Hematopoietic multipotent progenitor cell treated with erythropoietin and hydrocortisone succinate and interleukin-3 and kit ligand, for 6 days (in vitro differentiated cells): ENCODE data around the gene RAB40C.

Experiments used
- DNase-seq: peaks from one replicate; pipeline ENCODE4 v3.0.0-alpha.2; 2015

Gene RAB40C

DNA sequence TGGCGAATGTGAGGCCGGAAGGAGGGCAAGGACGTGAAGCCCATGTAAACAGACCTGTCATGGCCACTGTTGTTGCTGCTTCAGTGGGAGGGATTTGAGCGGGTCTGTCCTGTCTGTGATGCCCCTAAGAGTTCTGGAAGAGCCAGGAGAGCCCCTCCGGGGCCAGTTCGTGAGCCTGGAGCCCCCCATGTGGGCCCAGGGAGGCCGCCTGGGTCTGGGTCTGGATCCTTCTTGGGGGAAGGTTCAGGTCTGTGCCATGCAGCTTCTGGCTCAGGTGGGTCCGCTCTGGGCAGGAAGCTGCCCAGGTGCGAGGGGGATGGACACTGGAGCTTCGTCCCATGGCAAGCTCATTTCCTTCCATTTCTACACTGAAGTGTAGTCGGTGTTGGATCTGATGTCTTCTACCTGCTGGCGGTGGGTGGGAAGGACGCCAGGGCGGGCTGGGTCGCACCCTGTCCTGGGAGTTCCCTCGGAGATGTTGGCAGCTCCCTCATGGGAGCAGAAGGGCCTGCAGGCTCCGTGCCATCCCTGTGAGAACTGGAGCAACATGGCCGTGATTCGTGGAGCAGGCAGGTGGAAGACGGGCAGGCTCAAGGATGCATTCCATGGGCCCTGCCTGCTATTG lies 29.7 kb downstream of the RAB40C start:
- DNase-seq: no peak

- no peak for DNase-seq
Measured at GRCh38 chr16:620700-621525, 31.0 kb downstream of the RAB40C start.

DNA sequence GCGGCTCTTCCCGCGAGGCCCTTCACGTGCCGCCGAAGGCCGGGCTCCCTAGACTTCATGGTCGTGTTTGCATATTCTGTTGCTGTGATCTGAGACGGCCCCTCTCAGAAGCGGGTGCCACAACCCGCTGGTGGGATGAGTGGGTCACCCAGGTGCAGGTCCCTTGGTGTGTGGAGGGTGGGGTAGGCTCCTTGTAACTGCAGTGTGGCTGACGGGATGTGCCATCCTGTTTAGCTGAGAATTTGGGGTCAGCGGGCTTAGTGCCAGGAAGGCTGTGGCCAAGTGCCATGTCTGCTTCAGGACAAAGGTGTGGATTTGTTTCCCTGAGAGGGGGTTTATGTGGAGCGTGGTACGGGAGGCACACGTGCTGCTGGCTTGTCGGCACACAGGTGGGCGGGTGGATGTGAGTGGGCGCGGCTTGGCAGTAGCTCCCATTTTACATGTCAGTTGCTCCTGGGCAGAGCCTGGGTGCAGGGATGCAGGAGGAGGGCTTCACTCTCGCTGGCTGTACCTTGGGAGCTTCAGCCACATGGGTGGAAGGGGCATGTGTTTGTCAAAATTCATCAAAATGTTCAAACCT lies 31.8 kb downstream of the RAB40C start:
- DNase-seq: no peak

DNA sequence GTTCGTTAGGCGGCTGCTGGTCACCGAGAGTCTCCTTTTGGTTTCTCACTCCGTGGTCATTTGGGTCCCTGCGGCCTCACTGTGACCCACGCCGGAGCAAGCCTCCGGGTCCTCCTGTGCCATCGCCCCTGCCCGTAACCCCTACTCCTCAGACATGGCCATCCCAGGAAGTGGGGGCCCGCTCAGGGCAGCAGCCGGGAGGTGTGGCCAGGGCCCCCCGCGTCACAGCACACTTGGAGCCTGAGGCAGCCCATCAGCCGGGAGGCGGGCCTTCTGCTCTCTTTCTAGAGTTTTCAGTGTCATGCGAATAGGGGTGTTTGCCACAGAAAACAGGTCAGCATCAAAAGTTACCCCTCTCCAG lies 33.0 kb downstream of the RAB40C start:
- DNase-seq: no peak

DNA sequence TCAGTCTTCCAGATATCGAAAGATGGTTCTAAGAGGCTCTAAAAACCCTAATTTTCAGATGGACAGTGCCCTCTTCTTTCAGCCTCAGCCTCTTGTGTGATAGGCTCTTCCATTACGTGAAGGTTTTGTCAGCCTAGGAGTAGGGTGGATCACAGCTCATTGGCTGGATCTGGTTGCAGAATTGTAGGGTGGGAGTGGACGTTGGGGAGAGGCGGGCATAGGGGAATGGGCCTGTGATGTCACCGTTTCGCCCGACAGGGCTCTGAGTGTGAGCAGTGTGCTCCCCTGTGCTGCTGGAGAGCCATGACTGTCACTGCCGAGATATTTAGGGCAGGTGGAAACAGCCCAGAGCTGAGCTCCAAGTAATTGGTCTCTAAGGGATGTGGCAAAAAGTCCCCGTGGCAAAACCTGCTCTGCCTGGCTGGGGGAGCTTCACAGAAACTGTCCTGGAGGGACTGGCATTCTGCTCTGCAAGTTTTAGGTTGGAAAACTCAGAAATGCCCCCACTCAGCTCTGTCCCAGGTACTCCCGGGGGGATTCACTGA lies 34.7 kb downstream of the RAB40C start:
- no peak for DNase-seq

DNA sequence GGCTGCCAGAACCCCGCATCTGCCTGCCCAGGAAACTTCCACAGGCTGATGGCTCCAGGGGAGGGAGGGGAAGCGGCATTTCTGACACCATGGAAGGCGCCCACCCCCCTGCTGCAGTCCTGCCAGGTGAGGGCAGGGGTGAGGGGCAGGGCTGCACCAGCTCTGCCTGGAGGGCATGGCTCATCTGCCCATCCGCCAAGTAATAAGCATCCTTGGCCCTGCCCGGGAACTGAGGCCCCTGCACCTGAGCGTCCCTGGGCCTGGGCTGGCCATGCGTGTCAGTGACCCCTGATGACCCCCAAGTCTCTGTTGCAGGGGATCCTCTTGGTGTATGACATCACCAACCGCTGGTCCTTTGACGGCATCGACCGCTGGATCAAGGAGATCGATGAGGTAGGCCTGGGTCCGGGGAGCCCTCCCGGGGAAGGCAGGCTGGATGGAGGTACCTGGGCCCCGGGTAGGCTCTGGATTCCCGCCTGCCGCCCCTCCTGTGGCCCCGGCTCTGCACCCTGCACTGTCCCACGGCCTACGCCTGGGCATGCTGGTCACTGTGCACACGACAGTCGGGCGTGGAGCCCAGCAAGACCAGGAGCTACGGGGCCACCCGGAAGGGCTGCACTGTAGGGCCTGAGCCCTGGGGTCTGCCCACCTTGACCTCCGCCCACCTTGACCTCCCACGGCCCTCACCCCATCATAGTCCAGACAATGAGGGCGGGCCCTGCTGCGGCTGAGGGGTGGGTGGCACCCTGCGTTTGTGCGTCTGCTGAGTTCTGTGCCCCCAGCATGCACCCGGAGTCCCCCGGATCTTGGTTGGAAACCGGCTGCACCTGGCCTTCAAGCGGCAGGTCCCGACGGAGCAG lies 35.5 kb downstream of the RAB40C start:
- no peak for DNase-seq

- DNase-seq: no peak
Measured at GRCh38 chr16:625977-626765, 36.3 kb downstream of the RAB40C start.

GRCh38 chr16:626787-627453 lies 37.1 kb downstream of the RAB40C start:
- no peak for DNase-seq

- no peak for DNase-seq
Measured at GRCh38 chr16:627454-628239, 37.8 kb downstream of the RAB40C start.

DNA sequence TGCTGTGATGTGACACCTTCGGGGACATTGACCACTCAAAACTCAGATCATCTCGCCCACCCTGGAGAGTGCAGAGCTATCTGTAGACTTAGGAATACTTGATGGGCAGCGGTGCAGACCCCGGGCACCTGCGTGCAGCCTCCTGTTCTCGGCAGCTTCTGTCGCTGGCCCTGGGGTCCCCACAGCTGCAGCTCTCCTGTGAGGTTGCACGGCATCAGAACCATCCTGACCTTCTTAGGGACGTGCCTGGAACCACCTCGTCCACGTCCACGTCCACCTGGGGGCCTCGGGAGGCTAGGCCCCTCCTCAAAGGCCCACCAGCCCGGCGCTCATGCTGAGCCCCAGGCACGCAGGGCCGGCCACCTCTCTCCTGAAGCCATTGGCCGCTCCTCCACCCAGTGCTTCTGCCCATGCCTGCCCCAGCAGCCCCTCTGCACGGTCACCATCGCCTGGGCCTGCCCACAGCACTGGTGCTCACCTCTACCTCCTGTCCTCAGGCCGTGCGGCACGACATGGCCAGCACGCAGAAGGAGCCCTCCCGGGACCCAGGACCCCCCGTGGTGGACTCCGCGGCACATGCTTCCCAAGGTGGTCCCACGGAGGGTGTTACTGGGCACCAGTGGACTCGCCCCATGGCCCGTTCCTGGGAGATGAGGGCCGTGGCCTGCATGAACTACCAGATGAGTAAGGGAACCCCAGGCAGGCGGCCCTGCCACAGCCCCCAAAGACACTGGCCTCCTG lies 38.6 kb downstream of the RAB40C start:
- DNase-seq: no peak

DNA sequence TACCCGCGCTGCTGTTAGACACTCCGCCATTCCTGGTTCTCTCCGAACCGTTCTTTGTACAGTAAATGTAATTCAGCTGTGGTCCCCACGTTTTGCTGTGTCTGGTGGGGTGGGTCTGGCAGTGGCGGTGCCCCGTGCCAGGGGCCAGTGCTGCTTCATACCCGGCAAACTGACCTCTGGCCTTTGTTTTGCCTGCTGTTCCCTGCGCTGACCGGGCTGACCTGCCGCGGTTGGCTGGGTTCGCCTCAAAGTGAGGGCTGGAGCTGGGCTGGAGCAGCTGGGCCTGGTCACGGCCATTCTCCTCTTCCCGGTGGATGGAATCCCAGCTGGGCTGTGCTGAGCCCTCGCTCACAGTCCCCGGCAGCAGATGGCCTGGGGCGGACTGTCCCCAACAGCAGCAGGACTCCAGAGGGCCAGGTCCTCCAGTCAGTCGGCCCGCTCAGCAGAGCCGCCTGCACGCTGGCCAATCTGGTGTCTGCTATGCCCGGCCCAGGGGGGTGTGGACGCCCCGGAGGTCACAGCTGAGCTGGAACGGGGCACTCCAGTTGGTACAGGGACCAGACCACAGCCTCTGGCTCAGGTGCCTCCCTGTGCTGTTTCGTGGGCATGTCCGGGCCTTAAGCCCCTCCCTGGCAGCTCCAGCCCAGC lies 39.4 kb downstream of the RAB40C start:
- DNase-seq: no peak

DNA sequence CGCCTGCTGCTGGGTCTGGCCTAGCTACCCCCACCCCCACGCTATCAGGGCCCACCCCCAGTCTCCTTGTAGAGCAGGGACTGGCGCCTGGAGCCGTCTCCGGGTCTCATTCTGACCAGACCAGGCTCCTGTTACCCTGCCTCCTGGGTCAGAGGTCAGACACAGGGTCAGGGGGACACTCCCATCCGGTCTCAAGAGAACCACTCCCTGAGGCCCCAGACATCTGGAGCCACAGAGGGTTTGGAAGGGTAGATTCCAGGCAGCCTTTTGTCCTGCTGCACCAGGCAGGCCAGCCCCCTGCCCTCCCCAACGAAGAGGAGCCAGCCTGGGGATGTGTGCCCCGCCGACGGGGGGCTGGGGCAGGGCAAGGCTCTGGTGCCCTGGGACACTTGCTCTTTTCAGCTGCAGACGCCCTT lies 40.0 kb downstream of the RAB40C start:
- DNase-seq: no peak

- DNase-seq: no peak
Measured at GRCh38 chr16:630249-630814, 40.5 kb downstream of the RAB40C start.

DNA sequence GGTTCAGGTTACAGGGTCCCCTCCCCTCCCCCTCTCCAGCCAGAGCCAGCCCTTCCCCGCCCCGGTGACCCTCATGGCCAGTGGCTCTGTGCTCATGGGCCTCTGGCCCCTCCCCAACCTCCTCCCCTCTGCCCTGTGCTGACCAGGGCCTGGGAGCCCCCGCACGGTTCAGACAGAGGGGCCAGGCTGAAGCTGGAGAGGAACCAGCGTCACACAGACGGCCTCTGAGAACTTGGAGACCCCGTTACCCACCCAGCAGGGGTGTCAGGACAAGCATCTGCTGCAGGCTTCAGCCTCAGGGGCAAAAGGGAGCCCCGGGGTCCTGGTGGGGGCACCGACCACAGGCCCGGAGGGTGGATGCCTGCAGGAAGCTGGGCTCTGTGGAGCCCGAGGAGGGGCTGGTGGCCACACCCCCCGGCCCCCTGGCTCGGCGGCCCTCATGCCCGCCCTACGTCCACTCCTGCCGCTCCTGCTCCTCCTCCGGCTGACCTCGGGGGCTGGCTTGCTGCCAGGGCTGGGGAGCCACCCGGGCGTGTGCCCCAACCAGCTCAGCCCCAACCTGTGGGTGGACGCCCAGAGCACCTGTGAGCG lies 41.0 kb downstream of the RAB40C start, which contains the start of gene WFIKKN1:
Gene WFIKKN1, plus strand, starts transcription at position 171 of the 591 bp plus-strand sequence. Its CDS starts 269 bp downstream, at position 440.
- no peak for DNase-seq

DNA sequence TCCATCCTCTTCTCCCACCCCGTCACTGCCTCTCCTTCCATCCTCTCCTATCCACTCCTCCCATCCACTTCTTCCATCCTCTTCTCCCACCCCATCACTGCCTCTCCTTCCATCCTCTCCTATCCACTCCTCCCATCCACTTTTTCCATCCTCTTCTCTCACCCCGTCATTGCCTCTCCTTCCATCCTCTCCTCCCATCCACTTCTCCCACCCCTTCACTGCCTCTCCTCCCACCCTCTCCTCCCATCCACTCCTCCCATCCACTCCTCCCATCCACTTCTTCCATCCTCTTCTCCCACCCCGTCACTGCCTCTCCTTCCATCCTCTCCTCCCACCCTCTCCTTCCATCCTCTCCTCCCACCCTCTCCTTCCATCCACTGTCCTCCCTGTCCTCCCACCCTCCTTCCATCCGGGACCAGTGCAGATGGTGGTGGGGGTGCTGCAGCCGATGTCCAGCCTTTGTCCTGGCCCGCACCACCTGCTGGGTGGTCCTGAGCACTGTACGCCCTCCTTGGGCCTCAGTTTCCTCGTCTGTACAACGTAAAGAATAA lies 42.0 kb downstream of the RAB40C start:
- no peak for DNase-seq

DNA sequence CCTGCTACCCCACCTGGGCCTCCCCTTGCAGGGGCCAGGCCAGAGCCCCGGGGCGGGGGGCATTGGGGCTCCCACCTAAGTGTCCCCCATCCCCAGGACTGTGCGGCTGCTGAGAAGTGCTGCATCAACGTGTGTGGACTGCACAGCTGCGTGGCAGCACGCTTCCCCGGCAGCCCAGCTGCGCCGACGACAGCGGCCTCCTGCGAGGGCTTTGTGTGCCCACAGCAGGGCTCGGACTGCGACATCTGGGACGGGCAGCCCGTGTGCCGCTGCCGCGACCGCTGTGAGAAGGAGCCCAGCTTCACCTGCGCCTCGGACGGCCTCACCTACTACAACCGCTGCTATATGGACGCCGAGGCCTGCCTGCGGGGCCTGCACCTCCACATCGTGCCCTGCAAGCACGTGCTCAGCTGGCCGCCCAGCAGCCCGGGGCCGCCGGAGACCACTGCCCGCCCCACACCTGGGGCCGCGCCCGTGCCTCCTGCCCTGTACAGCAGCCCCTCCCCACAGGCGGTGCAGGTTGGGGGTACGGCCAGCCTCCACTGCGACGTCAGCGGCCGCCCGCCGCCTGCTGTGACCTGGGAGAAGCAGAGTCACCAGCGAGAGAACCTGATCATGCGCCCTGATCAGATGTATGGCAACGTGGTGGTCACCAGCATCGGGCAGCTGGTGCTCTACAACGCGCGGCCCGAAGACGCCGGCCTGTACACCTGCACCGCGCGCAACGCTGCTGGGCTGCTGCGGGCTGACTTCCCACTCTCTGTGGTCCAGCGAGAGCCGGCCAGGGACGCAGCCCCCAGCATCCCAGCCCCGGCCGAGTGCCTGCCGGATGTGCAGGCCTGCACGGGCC lies 42.8 kb downstream of the RAB40C start:
- DNase-seq: no peak
